Neural cell (in vitro differentiated cells): ENCODE results near the gene ASXL1. TPM values are rescaled to one million over a fixed set of nuclear protein-coding genes. Genes with fewer than 3 reads are reported as not detected.

Source experiments
- H2AFZ ChIP-seq: fragments of 200-600, 300-800 bp; sonication (generic), shearing (Covaris generic); 2 replicates; pipeline ENCODE4 v1.6.0; 2014; ENCODE audit warnings: low read depth, mild to moderate bottlenecking, antibody characterized with exemption, low read length, moderate library complexity
- H3F3A ChIP-seq: fragments of 200-600 bp; shearing (Covaris generic); 2 replicates; pipeline ENCODE4 v1.6.1; 2016; ENCODE audit warnings: mild to moderate bottlenecking, moderate library complexity, mixed read lengths, antibody characterized with exemption, low read length; ENCODE audit not compliant: insufficient read depth, poor library complexity, severe bottlenecking
- H3K27ac ChIP-seq: fragments of 200-600, 300-800 bp; sonication (generic), shearing (Covaris generic); 2 replicates; pipeline ENCODE4 v1.5.1; 2014; ENCODE audit warnings: mild to moderate bottlenecking, low read length, moderate library complexity
- H3K27me3 ChIP-seq: fragments of 300-800, 200-600 bp; sonication (generic), shearing (Covaris generic); 2 replicates; pipeline ENCODE4 v1.6.0; 2014; ENCODE audit warnings: mild to moderate bottlenecking, low read depth, low read length, moderate library complexity; ENCODE audit not compliant: insufficient read depth
- H3K36me3 ChIP-seq: fragments of 300-800, 200-600 bp; sonication (generic), shearing (Covaris generic); 2 replicates; pipeline ENCODE4 v1.5.1; 2014; ENCODE audit warnings: mild to moderate bottlenecking, antibody characterized with exemption, low read length, moderate library complexity; ENCODE audit not compliant: insufficient read depth
- H3K4me2 ChIP-seq: fragments of 300-800, 200-600 bp; sonication (generic), shearing (Covaris generic); 2 replicates; pipeline ENCODE4 v1.6.0; 2014; ENCODE audit warnings: mild to moderate bottlenecking, low read length
- H3K4me3 ChIP-seq: fragments of 300-800, 200-600 bp; sonication (generic), shearing (Covaris generic); 2 replicates; pipeline ENCODE4 v1.5.1; 2014; ENCODE audit warnings: mild to moderate bottlenecking, low read length, moderate library complexity
- H3K79me2 ChIP-seq: fragments of 200-600 bp; shearing (Covaris generic); replicated peaks from 2 replicates; pipeline ENCODE4 v1.6.0; 2014; ENCODE audit warnings: mild to moderate bottlenecking, low read length, moderate library complexity; ENCODE audit not compliant: insufficient read depth
- H3K9ac ChIP-seq: fragments of 300-800, 200-600 bp; sonication (generic), shearing (Covaris generic); 2 replicates; pipeline ENCODE4 v1.6.1; 2016; ENCODE audit warnings: mild to moderate bottlenecking, low read length, mixed read lengths
- H3K9me2 ChIP-seq: fragments of 200-600 bp; shearing (Covaris generic); 2 replicates; pipeline ENCODE4 v1.6.1; 2016; ENCODE audit warnings: mild to moderate bottlenecking, low read length, mixed read lengths; ENCODE audit not compliant: insufficient read depth
- H3K9me3 ChIP-seq: fragments of 200-600, 300-800 bp; sonication (generic), shearing (Covaris generic); 2 replicates; pipeline ENCODE4 v1.6.1; 2016; ENCODE audit warnings: mild to moderate bottlenecking, mixed run types, low read length, moderate library complexity, mixed read lengths
- H4K20me1 ChIP-seq: fragments of 200-600 bp; shearing (Covaris generic); 2 replicates; pipeline ENCODE4 v1.6.1; 2016; ENCODE audit warnings: mild to moderate bottlenecking, mixed run types; ENCODE audit not compliant: insufficient read depth
- CTCF ChIP-seq: fragments of 450-650 bp; IDR thresholded peaks from 2 replicates; pipeline ENCODE4 v1.5.1; 2014; ENCODE audit warnings: antibody characterized with exemption, mild to moderate bottlenecking, moderate library complexity; ENCODE audit not compliant: poor library complexity, severe bottlenecking
- EP300 ChIP-seq: fragments of 450-650 bp; conservative IDR thresholded peaks from 2 replicates; pipeline ENCODE4 v1.6.1; 2014; ENCODE audit warnings: antibody characterized with exemption, mild to moderate bottlenecking, moderate library complexity; ENCODE audit not compliant: poor library complexity, severe bottlenecking
- EZH2 ChIP-seq: fragments of 200-600, 300-800 bp; shearing (Covaris generic), sonication (generic); IDR thresholded peaks from 2 replicates; pipeline ENCODE4 v1.6.1; 2014; ENCODE audit warnings: antibody characterized with exemption, low read length, borderline replicate concordance, mild to moderate bottlenecking; ENCODE audit not compliant: insufficient read depth, poor library complexity, severe bottlenecking
- MXI1 ChIP-seq: fragments of 450-650 bp; conservative IDR thresholded peaks from 2 replicates; pipeline ENCODE4 v1.6.1; 2014; ENCODE audit warnings: antibody characterized with exemption, mild to moderate bottlenecking; ENCODE audit not compliant: poor library complexity, severe bottlenecking
- POLR2AphosphoS5 ChIP-seq: IDR thresholded peaks from 2 replicates; pipeline ENCODE4 v1.6.1; 2012
- RAD21 ChIP-seq: fragments of 450-650 bp; conservative IDR thresholded peaks from 2 replicates; pipeline ENCODE4 v1.6.1; 2014; ENCODE audit warnings: antibody characterized with exemption, mild to moderate bottlenecking, moderate library complexity
- REST ChIP-seq: IDR thresholded peaks from 2 replicates; pipeline ENCODE4 v1.6.1; 2012; ENCODE audit warnings: borderline replicate concordance
- SMC3 ChIP-seq: fragments of 450-650 bp; conservative IDR thresholded peaks from 2 replicates; pipeline ENCODE4 v1.6.1; 2014; ENCODE audit warnings: antibody characterized with exemption, mild to moderate bottlenecking, moderate library complexity; ENCODE audit not compliant: poor library complexity
- TAF1 ChIP-seq: IDR thresholded peaks from 2 replicates; pipeline ENCODE4 v1.6.1; 2012; ENCODE audit warnings: low read depth
- polyA plus RNA-seq: library from polyadenylated mRNA; depleted of rRNA; stranded (reverse); fragments of >200 nt; gene quantifications from 2 replicates; pipeline ENCODE4 v1.2.3, GENCODE V29; 2014

ASXL1 gene
- polyA plus RNA-seq, 1 donor from 2014 or later, result 45.9 TPM

- Histone ChIP-seq H3K4me3 (peak overlapping the region; percentile 96), H3K36me3 (no peaks in the 10 kb centered on the region), H3K9ac (peak overlapping the region; percentile 90), H3K27ac (peak overlapping the region; percentile 78), H3K27me3 (no peaks in the 10 kb centered on the region), H2AFZ (no peak overlapping the region), H3K9me3 (no peaks in the 10 kb centered on the region), H3K9me2 (no peaks in the 10 kb centered on the region), H3F3A (no peaks in the 10 kb centered on the region), H3K4me2 (no peak overlapping the region), H3K79me2 (peaks cover 44% of the 10 kb centered on the region), H4K20me1 (no peaks in the 10 kb centered on the region)
- TF ChIP-seq EP300 (no peak), SMC3 (no peak), POLR2AphosphoS5 (no peak), REST (no peak), TAF1 (no peak), EZH2 (no peak), MXI1 (no peak), RAD21 (no peak), CTCF (no peak)
Observed at GRCh38 chr20:32358632-32358882, 426 bp downstream of the ASXL1 start.

GRCh38 chr20:32358883-32359632 is 927 bp downstream of the ASXL1 start:
- Histone ChIP-seq H3K27me3 (no peaks in the 10 kb centered on the region), H3K79me2 (peaks cover 49% of the 10 kb centered on the region), H4K20me1 (no peaks in the 10 kb centered on the region)

More at GRCh38 chr20:32358883-32359632, 927 bp downstream of the ASXL1 start:
- Histone ChIP-seq H3K9me3 (no peaks in the 10 kb centered on the region), H3K9me2 (no peaks in the 10 kb centered on the region), H3K4me3 (peak overlapping the region; percentile 96), H3K36me3 (no peaks in the 10 kb centered on the region), H3K27ac (peak overlapping the region; percentile 78), H2AFZ (peak overlapping the region; percentile 37), H3K4me2 (peak overlapping the region; percentile 71), H3F3A (no peaks in the 10 kb centered on the region), H3K9ac (peak overlapping the region; percentile 90)
- peak; percentile 49 for TF ChIP-seq MXI1
- peak; percentile 50 for TF ChIP-seq REST
- TF ChIP-seq RAD21, result peak; percentile 24
- no peak for TF ChIP-seq TAF1
